Measurements from ENCODE around the gene CAVIN2. TPM values are rescaled to one million over a fixed set of nuclear protein-coding genes. Genes with fewer than 3 reads are reported as not detected.

Gene CAVIN2
- total and polyA plus RNA-seq, 9 donors, result 34.0 to 67.6 (median 42.6) TPM

- TF ChIP-seq POLR2A (IDR thresholded peaks at IDR 0.05) (no peak), EP300 (IDR thresholded peaks at IDR 0.05) (no peak), CTCF (IDR thresholded peaks at IDR 0.05) (no peak)
- Histone ChIP-seq H3K4me3 (no peak overlapping the region), H3K9me3 (no peaks in the 10 kb centered on the region), H3K4me1 (ENCODE audit: insufficient read depth) (no peaks in the 10 kb centered on the region), H3K27ac (no peak overlapping the region), H3K27me3 (no peaks in the 10 kb centered on the region), H3K36me3 (no peaks in the 10 kb centered on the region)
- 92 to 93% (median 92%) methylated on average over 11 of the region's 11 CpGs for WGBS, 3 donors
- DNase-seq, result no peak
- intact Hi-C loops (cut with DNase I), result no loop called here
Observed at GRCh38 chr2:191836471-191836852, 10.4 kb downstream of the CAVIN2 start.

GRCh38 chr2:191835539-191836350 lies 11.1 kb downstream of the CAVIN2 start:
- Histone ChIP-seq H3K4me1 (ENCODE audit: insufficient read depth) (no peaks in the 10 kb centered on the region), H3K36me3 (no peaks in the 10 kb centered on the region), H3K9me3 (no peaks in the 10 kb centered on the region), H3K27me3 (no peaks in the 10 kb centered on the region), H3K4me3 (no peak overlapping the region), H3K27ac (no peak overlapping the region)
- no peak for DNase-seq
- no peak for TF ChIP-seq CTCF (IDR thresholded peaks at IDR 0.05)
- no peak for TF ChIP-seq EP300 (IDR thresholded peaks at IDR 0.05)
- TF ChIP-seq POLR2A (IDR thresholded peaks at IDR 0.05), result no peak
- 96 to 97% (median 97%) methylated on average over 28 of the region's 28 CpGs for WGBS, 3 donors
- intact Hi-C loops (cut with DNase I), result no loop called here

GRCh38 chr2:191835100-191835499 lies 11.8 kb downstream of the CAVIN2 start:
- Histone ChIP-seq H3K36me3 (no peaks in the 10 kb centered on the region), H3K27ac (no peak overlapping the region), H3K27me3 (no peaks in the 10 kb centered on the region), H3K4me3 (no peak overlapping the region), H3K9me3 (no peaks in the 10 kb centered on the region), H3K4me1 (ENCODE audit: insufficient read depth) (no peaks in the 10 kb centered on the region)
- TF ChIP-seq POLR2A (IDR thresholded peaks at IDR 0.05) (no peak), CTCF (IDR thresholded peaks at IDR 0.05) (no peak), EP300 (IDR thresholded peaks at IDR 0.05) (no peak)
- WGBS, 3 donors, result 69 to 72% (median 69%) methylated on average over 5 of the region's 5 CpGs
- no peak for DNase-seq
- intact Hi-C loops (cut with DNase I), result no loop called here

GRCh38 chr2:191833356-191833755 lies 13.5 kb downstream of the CAVIN2 start:
- no peak overlapping the region for H3K4me3 ChIP-seq
- H3K27ac ChIP-seq, result no peak overlapping the region
- no peak for DNase-seq
- intact Hi-C loops (cut with DNase I), result no loop called here
- no peaks in the 10 kb centered on the region for H3K36me3 ChIP-seq
- no peaks in the 10 kb centered on the region for H3K9me3 ChIP-seq
- TF ChIP-seq CTCF (IDR thresholded peaks at IDR 0.05) (no peak), POLR2A (IDR thresholded peaks at IDR 0.05) (no peak), EP300 (IDR thresholded peaks at IDR 0.05) (no peak)
- 88 to 91% (median 89%) methylated on average over 4 of the region's 4 CpGs for WGBS, 3 donors
- no peaks in the 10 kb centered on the region for H3K27me3 ChIP-seq
- H3K4me1 ChIP-seq (ENCODE audit: insufficient read depth), result no peaks in the 10 kb centered on the region
